ENCODE data around the gene MBTD1. TPM values are rescaled to one million over a fixed set of nuclear protein-coding genes. Genes with fewer than 3 reads are reported as not detected.
"Not testable (repeated sequence)": the region's sequence is repeated elsewhere in the genome, so short reads cannot be mapped to it uniquely, and the experiment has no call there.

MBTD1 gene
- total RNA-seq, 1 experiment from 2014 or later, result 9.2 TPM

GRCh38 chr17:51189162-51189561, 70.7 kb downstream of the MBTD1 start:
- no peak for DNase-seq (ENCODE audit: low spot score)

GRCh38 chr17:51188271-51188833, 71.5 kb downstream of the MBTD1 start:
- DNase-seq (ENCODE audit: low spot score), result no peak

- DNase-seq (ENCODE audit: low spot score), result no peak
These were observed 74.0 kb downstream of the MBTD1 start for GRCh38 chr17:51185763-51186332.

GRCh38 chr17:51184124-51184523, 75.7 kb downstream of the MBTD1 start:
- no peak for DNase-seq (ENCODE audit: low spot score)

GRCh38 chr17:51180486-51180885, 79.4 kb downstream of the MBTD1 start:
- DNase-seq (ENCODE audit: low spot score), result no peak

- not testable (repeated sequence) for DNase-seq (ENCODE audit: low spot score)
These were observed 87.8 kb downstream of the MBTD1 start for GRCh38 chr17:51172030-51172429.

GRCh38 chr17:51170736-51171135, 89.1 kb downstream of the MBTD1 start:
- no peak for DNase-seq (ENCODE audit: low spot score)

- no peak for DNase-seq (ENCODE audit: low spot score)
These were observed 90.5 kb downstream of the MBTD1 start for GRCh38 chr17:51169340-51169739.

GRCh38 chr17:51166987-51167931, 92.6 kb downstream of the MBTD1 start:
- peak; percentile 38 for DNase-seq (ENCODE audit: low spot score)

GRCh38 chr17:51166198-51166986, 93.5 kb downstream of the MBTD1 start, which contains the start of gene NME2:
Gene NME2, plus strand, starts transcription at chr17:51166411. Its CDS starts 420 bp downstream, at chr17:51166831.
- DNase-seq (ENCODE audit: low spot score), result peak; percentile 86

GRCh38 chr17:51165680-51166197, 94.1 kb downstream of the MBTD1 start:
- DNase-seq (ENCODE audit: low spot score), result no peak

- no peak for DNase-seq (ENCODE audit: low spot score)
These were observed 94.8 kb downstream of the MBTD1 start for GRCh38 chr17:51164911-51165679.

- no peak for DNase-seq (ENCODE audit: low spot score)
These were observed 98.3 kb downstream of the MBTD1 start for GRCh38 chr17:51161541-51161940.

- DNase-seq (ENCODE audit: low spot score), result no peak
These were observed 100.2 kb downstream of the MBTD1 start for GRCh38 chr17:51159604-51160003.

- DNase-seq (ENCODE audit: low spot score), result no peak
These were observed 104.4 kb downstream of the MBTD1 start for GRCh38 chr17:51155416-51155815.

- DNase-seq (ENCODE audit: low spot score), result peak; percentile 24
These were observed 105.7 kb downstream of the MBTD1 start for GRCh38 chr17:51154176-51154575.

- DNase-seq (ENCODE audit: low spot score), result peak; percentile 100
These were observed 106.4 kb downstream of the MBTD1 start, which contains the start of gene NME1 for GRCh38 chr17:51153210-51154072. Gene NME1, plus strand, starts transcription at chr17:51153559. Its CDS starts 2,096 bp downstream, at chr17:51155655.

GRCh38 chr17:51152766-51153209, 107.1 kb downstream of the MBTD1 start:
- DNase-seq (ENCODE audit: low spot score), result peak; percentile 37

- DNase-seq (ENCODE audit: low spot score), result no peak
These were observed 108.9 kb downstream of the MBTD1 start for GRCh38 chr17:51150932-51151331.

- DNase-seq (ENCODE audit: low spot score), result no peak
These were observed 110.7 kb downstream of the MBTD1 start for GRCh38 chr17:51149163-51149562.

Data from A172 (cell line).